BE2C (cell line): ENCODE measurements around the gene GPD1.

Source experiments
- DNase-seq: peaks from one replicate; pipeline ENCODE4 v3.0.0-alpha.2; 2020
- H3K27me3 ChIP-seq: fragments of 250-450 bp; sonication (Bioruptor Pico); 2 replicates; pipeline ENCODE4 v1.5.1; 2020; ENCODE audit warnings: mild to moderate bottlenecking
- H3K36me3 ChIP-seq: fragments of 250-450 bp; sonication (Bioruptor Pico); 2 replicates; pipeline ENCODE4 v1.5.1; 2020; ENCODE audit warnings: mild to moderate bottlenecking
- H3K4me1 ChIP-seq: fragments of 250-450 bp; sonication (Bioruptor Pico); 2 replicates; pipeline ENCODE4 v1.5.1; 2020
- H3K4me3 ChIP-seq: 2 replicates; pipeline ENCODE4 v1.5.1; 2011; ENCODE audit warnings: low read depth, low read length
- H3K9me3 ChIP-seq: fragments of 250-450 bp; sonication (Bioruptor Pico); 2 replicates; pipeline ENCODE4 v1.5.1; 2020
- CTCF ChIP-seq: IDR thresholded peaks from 2 replicates; pipeline ENCODE4 v1.5.1; 2012; ENCODE audit warnings: mild to moderate bottlenecking, low read depth, low read length

GPD1 gene

DNA sequence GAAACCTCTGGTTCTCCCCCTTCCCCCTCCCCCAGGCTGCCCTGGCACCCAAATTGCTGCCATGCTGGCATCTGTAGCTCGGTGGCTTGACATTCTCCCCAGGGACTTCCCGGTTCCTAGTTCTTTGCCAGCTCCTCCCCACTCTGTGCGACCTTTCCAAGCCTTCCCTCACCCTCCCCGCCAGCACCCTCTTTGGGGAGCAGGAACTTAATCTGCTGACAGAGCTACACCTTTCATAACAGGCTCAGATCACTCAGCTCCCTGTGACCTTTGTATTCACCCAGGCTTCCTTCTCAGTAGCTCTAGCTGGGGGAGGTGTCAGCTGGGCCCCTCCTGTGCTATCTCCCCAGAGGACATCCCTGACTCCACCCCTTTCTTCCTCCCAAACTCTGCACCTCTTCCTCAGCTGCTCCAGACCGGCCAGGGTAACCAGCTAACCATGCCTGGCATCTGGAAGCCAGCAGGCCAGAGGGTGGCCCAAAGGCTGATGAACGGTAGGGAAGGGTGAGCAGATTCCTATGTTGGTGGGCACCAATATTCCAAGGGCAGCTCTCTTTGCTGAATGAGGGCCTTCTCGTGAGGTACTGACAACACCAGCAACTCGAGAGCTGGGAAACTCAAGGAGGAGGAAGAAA, 6.4 kb downstream of the GPD1 start:
- Histone ChIP-seq H3K4me1 (peaks cover 11% of the 10 kb centered on the region), H3K27me3 (no peaks in the 10 kb centered on the region), H3K36me3 (no peaks in the 10 kb centered on the region), H3K4me3 (no peak overlapping the region), H3K9me3 (no peaks in the 10 kb centered on the region)
- no peak for TF ChIP-seq CTCF
- DNase-seq, result no peak

GRCh38 chr12:50110762-50111351, 7.0 kb downstream of the GPD1 start:
- H3K4me1 ChIP-seq, result peaks cover 11% of the 10 kb centered on the region
- H3K4me3 ChIP-seq, result peak overlapping the region; percentile 55
- peak; percentile 36 for DNase-seq
- H3K27me3 ChIP-seq, result no peaks in the 10 kb centered on the region
- no peaks in the 10 kb centered on the region for H3K9me3 ChIP-seq
- no peak for TF ChIP-seq CTCF
- H3K36me3 ChIP-seq, result peaks cover 3% of the 10 kb centered on the region; the same call in 1 of the 2 replicates

DNA sequence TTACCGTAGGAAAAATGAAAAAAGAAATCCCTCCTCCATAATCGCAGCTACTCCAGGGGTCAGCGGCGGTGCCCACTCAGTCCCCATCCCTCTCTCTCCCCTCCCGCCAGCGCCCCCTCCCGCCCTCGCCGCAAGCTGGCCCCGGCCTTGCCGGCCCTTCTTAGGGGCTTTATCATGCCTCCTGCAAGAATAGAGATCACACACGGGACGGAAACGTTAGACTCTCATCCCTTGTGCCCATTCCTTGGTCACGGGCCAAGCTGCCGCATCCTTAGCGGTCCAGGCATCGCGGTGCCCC, 7.5 kb downstream of the GPD1 start:
- TF ChIP-seq CTCF, result no peak
- DNase-seq, result no peak
- H3K9me3 ChIP-seq, result no peaks in the 10 kb centered on the region
- H3K4me1 ChIP-seq, result peaks cover 11% of the 10 kb centered on the region
- H3K27me3 ChIP-seq, result no peaks in the 10 kb centered on the region
- peaks cover 4% of the 10 kb centered on the region; the same call in 1 of the 2 replicates for H3K36me3 ChIP-seq
- peak overlapping the region; percentile 55 for H3K4me3 ChIP-seq

GRCh38 chr12:50111693-50112455, 8.1 kb downstream of the GPD1 start, which contains the start of gene COX14:
Gene COX14, plus strand, starts transcription at chr12:50112236. Its CDS starts 7,808 bp downstream, at chr12:50120044.
- TF ChIP-seq CTCF, result peak; percentile 85
- H3K36me3 ChIP-seq, result peaks cover 4% of the 10 kb centered on the region; the same call in 1 of the 2 replicates
- peaks cover 11% of the 10 kb centered on the region for H3K4me1 ChIP-seq
- H3K27me3 ChIP-seq, result no peaks in the 10 kb centered on the region
- H3K4me3 ChIP-seq, result peak within 1 kb of the TSS; percentile 93
- no peaks in the 10 kb centered on the region for H3K9me3 ChIP-seq
- peak; percentile 99 for DNase-seq

DNA sequence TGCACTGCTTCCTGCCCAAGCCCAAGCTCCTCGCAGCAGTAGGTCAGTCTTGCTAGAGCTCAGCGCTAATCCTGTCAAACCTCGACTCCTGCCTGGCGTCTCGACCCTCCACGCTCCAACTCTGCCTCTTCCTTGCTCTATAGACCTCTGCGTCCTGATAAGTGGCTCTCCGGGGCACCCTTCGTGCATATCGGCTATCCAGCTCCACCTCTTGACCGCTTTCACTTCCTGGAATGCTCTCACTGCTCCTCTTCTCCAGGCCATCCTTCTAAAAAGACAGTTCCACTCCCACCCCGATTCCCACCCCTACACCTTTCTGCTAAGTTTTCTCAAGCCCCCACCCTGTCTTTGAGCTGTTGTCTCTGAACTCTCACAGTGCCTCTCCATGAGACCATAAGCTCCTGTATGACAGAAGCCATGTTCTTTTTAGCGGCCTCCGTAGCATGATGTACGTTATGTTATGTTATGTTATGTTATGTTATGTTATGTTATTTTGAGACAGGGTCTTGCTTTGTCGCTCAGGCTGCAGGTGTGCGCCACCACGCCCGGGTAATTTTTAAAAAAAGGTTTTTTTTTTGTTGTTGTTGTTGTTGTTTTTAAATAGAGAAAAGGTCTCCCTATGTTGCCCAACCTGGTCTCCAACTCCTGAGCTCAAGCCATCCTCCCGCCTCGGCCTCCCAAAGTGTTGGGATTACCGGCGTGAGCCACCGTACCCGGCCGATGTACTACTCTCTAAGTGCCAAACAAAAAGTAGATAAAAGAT, 8.8 kb downstream of the GPD1 start:
- H3K36me3 ChIP-seq, result peaks cover 4% of the 10 kb centered on the region; the same call in 1 of the 2 replicates
- no peak for DNase-seq
- H3K27me3 ChIP-seq, result no peaks in the 10 kb centered on the region
- peak overlapping the region; percentile 93 for H3K4me3 ChIP-seq
- H3K9me3 ChIP-seq, result no peaks in the 10 kb centered on the region
- H3K4me1 ChIP-seq, result peaks cover 11% of the 10 kb centered on the region
- TF ChIP-seq CTCF, result no peak
